LNCAP (cell line): ENCODE measurements around the gene TTLL11.

Experiments used
- CTCF ChIP-seq: fragments of 450-650 bp; IDR thresholded peaks from 2 replicates; pipeline ENCODE4 v1.5.1; 2017; ENCODE audit warnings: mild to moderate bottlenecking

Gene TTLL11

DNA sequence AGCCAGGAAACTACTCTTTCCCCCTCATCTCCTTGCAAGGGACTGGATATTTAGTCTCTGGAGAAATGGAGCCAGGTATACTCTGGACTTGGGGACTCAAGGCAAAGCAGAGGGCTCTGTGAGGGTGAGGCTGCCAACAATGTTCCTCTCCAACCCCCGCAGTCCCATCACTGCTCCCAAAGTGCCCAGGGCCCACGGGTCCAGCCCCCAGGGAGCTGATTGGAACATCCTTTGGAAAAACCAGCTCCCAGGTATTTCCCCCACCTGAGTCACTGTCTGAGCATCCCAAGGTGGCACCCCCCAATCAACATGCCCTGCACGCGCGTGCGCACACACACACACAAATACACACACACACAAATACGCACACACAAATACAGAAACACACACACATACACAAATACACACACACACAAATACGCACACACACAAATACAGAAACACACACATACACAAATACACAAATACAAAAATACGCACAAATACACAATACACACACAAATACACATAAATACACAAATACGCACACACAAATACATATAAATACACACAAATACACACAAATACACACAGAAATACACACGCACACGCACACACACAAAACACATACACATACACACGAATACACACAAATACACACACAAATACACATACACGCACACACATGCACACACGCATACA is 304.3 kb downstream of the TTLL11 start:
- TF ChIP-seq CTCF = no peak

DNA sequence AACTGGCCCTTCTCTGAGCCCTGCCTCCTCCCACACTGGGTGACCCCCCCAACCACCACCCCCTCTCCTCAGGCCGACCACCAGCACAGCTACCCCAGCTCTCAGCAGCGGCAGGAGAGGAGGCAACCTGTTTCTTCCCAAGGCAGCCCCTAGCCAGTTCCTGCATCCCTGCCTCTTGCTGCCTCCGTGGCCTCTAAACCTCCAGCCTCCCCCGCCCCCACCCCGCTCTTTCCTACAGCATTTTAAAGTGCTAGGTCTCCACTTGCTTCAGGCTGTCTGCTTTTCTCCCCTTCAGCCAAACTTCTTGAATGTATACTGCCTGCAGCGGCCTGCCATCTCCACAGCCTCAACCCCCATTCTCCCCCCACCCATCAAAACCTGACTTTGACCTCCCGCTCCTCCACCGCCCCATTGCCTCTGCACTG is 306.1 kb downstream of the TTLL11 start:
- no peak for TF ChIP-seq CTCF

GRCh38 chr9:121786543-121786948 is 306.6 kb downstream of the TTLL11 start:
- TF ChIP-seq CTCF = no peak

- no peak for TF ChIP-seq CTCF
Observed at GRCh38 chr9:121785673-121786542, 307.2 kb downstream of the TTLL11 start.

DNA sequence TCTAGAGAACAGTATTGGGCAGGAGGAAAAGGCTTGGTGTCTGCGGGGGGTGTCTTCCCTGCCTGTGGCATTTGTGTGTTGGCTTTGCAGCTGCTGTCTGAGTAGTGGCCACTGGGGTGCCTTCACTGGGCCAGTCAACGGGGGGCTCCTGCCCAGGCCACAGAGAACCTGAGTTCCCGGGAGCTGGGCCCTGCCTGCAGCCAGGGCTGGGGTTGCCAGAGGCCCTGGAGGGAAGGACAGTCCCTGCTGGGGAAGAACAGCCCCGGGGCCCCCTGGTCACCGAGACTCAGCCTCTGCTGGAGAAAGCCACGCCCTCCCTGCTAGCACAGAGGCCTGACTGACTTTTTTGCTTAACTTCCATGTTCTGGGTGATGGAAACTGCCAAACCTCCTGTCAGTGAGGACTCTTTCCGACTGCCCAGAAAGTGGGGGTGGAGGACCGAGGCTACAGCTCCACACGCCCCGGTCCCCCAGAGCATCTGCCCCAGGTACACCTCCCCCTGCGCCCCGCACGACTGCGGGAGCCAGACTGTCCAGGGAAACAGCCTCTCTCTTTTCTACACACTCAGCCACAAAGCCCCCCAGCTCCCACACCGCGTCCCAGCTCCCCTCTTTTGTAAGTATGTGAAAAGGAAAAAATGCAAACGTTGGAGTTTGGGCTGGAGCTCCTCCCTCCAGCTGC is 308.2 kb downstream of the TTLL11 start:
- no peak for TF ChIP-seq CTCF

- no peak for TF ChIP-seq CTCF
Observed at GRCh38 chr9:121783521-121784507, 309.3 kb downstream of the TTLL11 start.
